NT2/D1 (cell line): ENCODE results near the gene MYO1F.

ENCODE experiments used
- DNase-seq: peaks from one replicate; pipeline ENCODE4 v3.0.0-alpha.2; 2011; ENCODE audit warnings: low read depth, low spot score
- H3K27me3 ChIP-seq: 2 replicates; pipeline ENCODE4 v1.6.0; 2011; ENCODE audit warnings: mild to moderate bottlenecking; ENCODE audit not compliant: insufficient read length, insufficient read depth
- H3K36me3 ChIP-seq: 2 replicates; pipeline ENCODE4 v1.6.1; 2011; ENCODE audit warnings: mild to moderate bottlenecking, low read length, mixed read lengths; ENCODE audit not compliant: insufficient read depth, insufficient read length
- H3K4me1 ChIP-seq: 2 replicates; pipeline ENCODE4 v1.5.1; 2011; ENCODE audit not compliant: insufficient read depth, insufficient read length
- H3K4me3 ChIP-seq: 2 replicates; pipeline ENCODE4 v1.5.1; 2011; ENCODE audit warnings: low read depth; ENCODE audit not compliant: insufficient read length
- H3K9ac ChIP-seq: 2 replicates; pipeline ENCODE4 v1.6.0; 2011; ENCODE audit warnings: low read depth; ENCODE audit not compliant: insufficient read length
- H3K9me3 ChIP-seq: 2 replicates; pipeline ENCODE4 v1.5.1; 2011; ENCODE audit warnings: mild to moderate bottlenecking, low read length; ENCODE audit not compliant: insufficient read depth
- SUZ12 ChIP-seq: IDR thresholded peaks from 2 replicates; pipeline ENCODE4 v1.6.1; 2011; ENCODE audit not compliant: insufficient read length, insufficient read depth; ENCODE audit errors: extremely low read depth
- YY1 ChIP-seq: IDR thresholded peaks from 2 replicates; pipeline ENCODE4 v1.6.1; 2011; ENCODE audit not compliant: insufficient read length, insufficient read depth
- ZNF274 ChIP-seq: IDR thresholded peaks from 2 replicates; pipeline ENCODE4 v1.6.1; 2011; ENCODE audit warnings: mild to moderate bottlenecking, low read depth, low read length

The MYO1F gene

GRCh38 chr19:8481616-8482015, 95.6 kb downstream of the MYO1F start:
- Histone ChIP-seq H3K9me3 (no peaks in the 10 kb centered on the region), H3K4me1 (peaks cover 7% of the 10 kb centered on the region), H3K36me3 (peaks cover 89% of the 10 kb centered on the region), H3K4me3 (no peak overlapping the region), H3K9ac (no peak overlapping the region), H3K27me3 (no peaks in the 10 kb centered on the region)
- no peak for DNase-seq
- TF ChIP-seq SUZ12 (no peak), YY1 (no peak), ZNF274 (no peak)

GRCh38 chr19:8481201-8481600, 96.0 kb downstream of the MYO1F start:
- H3K9me3 ChIP-seq: no peaks in the 10 kb centered on the region
- no peak for TF ChIP-seq YY1
- no peak for TF ChIP-seq ZNF274
- no peak for TF ChIP-seq SUZ12
- no peak for DNase-seq
- H3K27me3 ChIP-seq: no peaks in the 10 kb centered on the region
- H3K4me1 ChIP-seq: peaks cover 6% of the 10 kb centered on the region
- H3K9ac ChIP-seq: no peak overlapping the region
- H3K36me3 ChIP-seq: peaks cover 89% of the 10 kb centered on the region
- no peak overlapping the region for H3K4me3 ChIP-seq

DNA sequence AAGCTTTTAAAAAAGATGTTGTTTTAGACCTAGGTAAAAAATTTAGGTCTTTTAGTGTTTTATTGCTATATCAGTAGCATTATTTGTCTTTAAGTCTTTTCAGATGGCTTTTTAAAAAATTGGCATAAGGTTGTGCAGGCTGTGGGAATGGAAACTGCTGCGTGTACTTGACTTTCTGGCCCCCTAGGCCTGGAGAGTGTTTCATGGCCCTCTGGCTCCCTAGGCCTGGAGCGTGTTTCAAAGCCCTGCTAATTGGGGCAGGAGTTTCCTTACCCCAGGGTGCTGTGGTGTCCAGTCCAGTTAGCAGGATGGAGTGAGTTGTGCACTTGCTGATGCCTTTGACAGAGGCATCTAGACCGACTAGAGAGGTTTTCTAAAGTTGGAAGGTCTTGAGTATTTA, 98.6 kb downstream of the MYO1F start:
- no peaks in the 10 kb centered on the region for H3K27me3 ChIP-seq
- H3K9ac ChIP-seq: no peak overlapping the region
- no peaks in the 10 kb centered on the region for H3K9me3 ChIP-seq
- H3K4me3 ChIP-seq: no peak overlapping the region
- no peak for TF ChIP-seq ZNF274
- TF ChIP-seq YY1: no peak
- TF ChIP-seq SUZ12: no peak
- H3K4me1 ChIP-seq: no peaks in the 10 kb centered on the region
- peaks cover 89% of the 10 kb centered on the region for H3K36me3 ChIP-seq
- DNase-seq: no peak

DNA sequence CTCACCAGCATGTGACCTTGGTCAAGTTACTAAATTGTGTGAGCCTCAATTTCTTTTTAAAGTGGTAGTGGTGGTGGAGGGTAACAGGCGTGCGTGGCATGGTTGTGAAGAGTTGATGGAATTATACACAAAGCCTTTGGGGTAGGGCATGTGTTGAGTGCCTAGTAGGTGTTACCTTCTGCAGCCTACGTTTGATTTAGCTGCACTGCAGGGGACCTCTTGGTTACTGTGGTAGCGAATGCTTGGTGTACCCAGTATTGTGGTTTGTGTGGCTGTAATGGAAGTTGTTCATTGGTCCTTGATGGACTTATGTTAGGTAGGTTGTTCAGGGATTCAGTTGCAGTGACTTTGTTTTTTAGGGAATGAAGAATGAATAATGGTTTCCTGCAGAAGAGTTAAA, 99.4 kb downstream of the MYO1F start:
- no peak overlapping the region for H3K9ac ChIP-seq
- peaks cover 89% of the 10 kb centered on the region for H3K36me3 ChIP-seq
- no peaks in the 10 kb centered on the region for H3K9me3 ChIP-seq
- H3K27me3 ChIP-seq: no peaks in the 10 kb centered on the region
- no peak overlapping the region for H3K4me3 ChIP-seq
- H3K4me1 ChIP-seq: no peaks in the 10 kb centered on the region
- DNase-seq: no peak
- TF ChIP-seq YY1: no peak
- no peak for TF ChIP-seq ZNF274
- no peak for TF ChIP-seq SUZ12

DNA sequence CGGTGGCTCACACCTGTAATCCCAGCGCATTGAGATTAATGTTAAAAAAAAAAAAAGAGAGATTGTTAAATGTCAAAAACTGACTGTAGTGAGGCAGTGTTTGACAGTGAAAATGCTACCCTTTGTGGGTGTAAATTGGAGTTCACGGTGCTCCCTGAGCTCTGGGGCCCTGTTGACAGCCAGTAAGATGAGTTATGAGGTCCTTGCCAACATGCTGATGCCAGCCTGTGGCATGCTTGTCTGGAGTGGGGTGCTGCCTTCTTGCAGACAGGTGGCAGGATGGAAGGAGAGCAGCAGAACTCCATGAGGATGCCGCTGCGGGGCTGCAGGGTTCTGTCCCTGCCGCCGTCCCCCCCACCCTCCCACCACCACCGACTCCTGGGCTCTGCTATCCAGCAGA, 100.7 kb downstream of the MYO1F start:
- Histone ChIP-seq H3K27me3 (no peaks in the 10 kb centered on the region), H3K9me3 (no peaks in the 10 kb centered on the region), H3K4me3 (no peak overlapping the region), H3K9ac (no peak overlapping the region), H3K4me1 (no peaks in the 10 kb centered on the region), H3K36me3 (peaks cover 89% of the 10 kb centered on the region)
- DNase-seq: no peak
- TF ChIP-seq SUZ12 (no peak), ZNF274 (no peak), YY1 (no peak)

- Histone ChIP-seq H3K9me3 (no peaks in the 10 kb centered on the region), H3K36me3 (peaks cover 92% of the 10 kb centered on the region), H3K4me1 (no peaks in the 10 kb centered on the region), H3K4me3 (no peak overlapping the region), H3K27me3 (no peaks in the 10 kb centered on the region), H3K9ac (no peak overlapping the region)
- DNase-seq: no peak
- TF ChIP-seq ZNF274 (no peak), SUZ12 (no peak), YY1 (no peak)
Measured at GRCh38 chr19:8475005-8475404, 102.2 kb downstream of the MYO1F start.

DNA sequence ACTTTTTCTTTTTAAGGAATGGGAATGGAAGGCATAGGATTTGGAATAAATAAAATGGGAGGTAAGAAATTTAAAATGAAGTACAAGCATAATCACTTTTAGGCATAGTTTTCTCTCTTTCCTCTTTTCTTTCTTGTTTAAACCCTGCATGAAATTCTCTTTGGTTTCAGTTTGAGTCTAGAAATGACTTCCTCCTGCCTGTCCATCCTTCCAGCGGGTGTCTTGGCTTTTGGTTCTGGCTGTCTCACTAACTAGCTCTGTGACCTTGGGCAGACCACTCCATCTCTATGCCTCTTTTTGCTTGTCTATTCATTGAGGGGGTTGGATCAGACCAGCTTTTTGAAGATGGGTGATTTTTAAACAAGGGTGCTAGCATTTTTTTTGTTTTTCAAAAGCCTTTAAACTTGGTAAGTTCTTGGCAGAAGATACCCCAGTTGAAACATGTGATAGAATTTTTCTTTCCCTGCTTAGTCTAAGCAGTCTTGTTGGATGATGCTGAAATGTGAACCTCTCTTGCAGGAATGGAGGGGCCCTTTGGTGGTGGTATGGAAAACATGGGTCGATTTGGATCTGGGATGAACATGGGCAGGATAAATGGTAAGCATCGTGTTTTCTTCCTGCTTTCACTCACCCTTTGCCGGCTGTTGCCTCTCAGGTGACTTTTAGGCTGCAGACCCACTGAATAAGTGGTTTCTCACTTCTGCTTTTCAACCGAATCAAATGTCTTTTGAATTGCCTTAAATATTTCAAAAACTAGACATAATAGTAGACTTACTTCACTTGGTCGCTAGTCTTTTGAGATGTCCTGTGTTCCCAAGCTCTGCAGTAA, 103.4 kb downstream of the MYO1F start:
- Histone ChIP-seq H3K4me1 (peaks cover 4% of the 10 kb centered on the region), H3K4me3 (no peak overlapping the region), H3K27me3 (no peaks in the 10 kb centered on the region), H3K9ac (no peak overlapping the region), H3K9me3 (no peaks in the 10 kb centered on the region), H3K36me3 (peaks cover 97% of the 10 kb centered on the region)
- TF ChIP-seq SUZ12 (no peak), YY1 (no peak), ZNF274 (no peak)
- no peak for DNase-seq
